K562 (cell line): ENCODE results near the gene CCL2. TPM values are rescaled to one million over a fixed set of nuclear protein-coding genes. Genes with fewer than 3 reads are reported as not detected.

Experiments
- ATAC-seq: fragments of 200-7000 bp; cut with Tn5 transposase; 3 replicates; pipeline ENCODE4 v1.9.1; 2020; ENCODE audit warnings: moderate library complexity
- BruUV-seq: library from RNA; stranded (reverse); fragments of 400-500 nt; replicated peaks from 2 replicates; lab custom pipeline; 2021; lab: Mats Ljungman, UMichigan
- CTCF ChIA-PET: fragments of 300-600 bp; formaldehyde crosslinking; extraction: SDS; loops from one replicate; lab custom pipeline; 2021; ENCODE audit warnings: low intra/inter-chr PET ratio; lab: Yijun Ruan, JAX
- POLR2A ChIA-PET: fragments of 300-600, 350-650 bp; sonication (Branson Sonifier 250); formaldehyde crosslinking; extraction: SDS; loops from one replicate; lab custom pipeline; 2021; ENCODE audit warnings: antibody characterized with exemption, inconsistent platforms; lab: Yijun Ruan, JAX
- DNase-seq, 4 experiments: peaks; one replicate each; pipeline versions ENCODE4 v3.0.0 to v3.0.0-alpha.2; 2011 to 2018; ENCODE audit warnings: low spot score in 3 of 4, mixed read lengths in 3 of 4; ENCODE audit errors: extremely low read depth in 1 of 4
- FAIRE-seq: peaks from 2 replicates; lab custom pipeline; 2011; peaks lifted over from hg19 to GRCh38; lab: Jason Lieb, UNC
- H2AFZ ChIP-seq: 2 replicates; pipeline ENCODE4 v1.6.0; 2011; ENCODE audit warnings: low read depth, low read length, control low read depth, inconsistent platforms
- H3K27ac ChIP-seq: fragments of 200-600 bp; 3 replicates; pipeline ENCODE4 v1.8.0; 2011; ENCODE audit warnings: low read depth, mild to moderate bottlenecking, control low read depth, inconsistent platforms, low read length, moderate library complexity, mixed read lengths; ENCODE audit errors: extremely low read depth
- H3K27me3 ChIP-seq, 2 experiments: fragments of 300-600 bp in 1 of 2; 2 replicates in 1 of 2; 3 replicates in 1 of 2; pipeline versions ENCODE4 v1.6.0 to v1.8.0; 2011; ENCODE audit warnings: inconsistent platforms in 2 of 2, low read length in 2 of 2, mild to moderate bottlenecking in 1 of 2, mixed read lengths in 1 of 2, moderate library complexity in 1 of 2; ENCODE audit not compliant: control insufficient read depth in 2 of 2, insufficient read depth in 2 of 2
- H3K36me3 ChIP-seq: fragments of 300-600 bp; 3 replicates; pipeline ENCODE4 v1.8.0; 2011; ENCODE audit warnings: mild to moderate bottlenecking, low read length, inconsistent platforms; ENCODE audit not compliant: control insufficient read depth, insufficient read depth
- H3K4me1 ChIP-seq, 2 experiments: fragments of 200-600 bp in 1 of 2; replicated peaks in 1 of 2; 2 replicates in 1 of 2; 3 replicates in 1 of 2; pipeline versions ENCODE4 v1.5.1 to v1.8.0; 2011; ENCODE audit warnings: inconsistent platforms in 2 of 2, low read length in 2 of 2, mild to moderate bottlenecking in 1 of 2, mixed read lengths in 1 of 2, moderate library complexity in 1 of 2; ENCODE audit not compliant: control insufficient read depth in 2 of 2, insufficient read depth in 2 of 2
- H3K4me2 ChIP-seq: 2 replicates; pipeline ENCODE4 v1.6.1; 2011; ENCODE audit warnings: low read length, control low read depth, inconsistent platforms, mixed read lengths; ENCODE audit not compliant: insufficient read depth
- H3K4me3 ChIP-seq: fragments of 200-600 bp; sonication (generic), shearing (Covaris generic); 2 replicates; pipeline ENCODE4 v1.5.1; 2016; ENCODE audit warnings: control low read depth, inconsistent platforms
- H3K79me2 ChIP-seq: fragments of 200-600 bp; 3 replicates; pipeline ENCODE4 v1.8.0; 2011; ENCODE audit warnings: low read length, inconsistent platforms; ENCODE audit not compliant: control insufficient read depth, insufficient read depth
- H3K9ac ChIP-seq, 2 experiments: 2 replicates each; pipeline versions ENCODE4 v1.6.0 to v1.6.1; 2011; ENCODE audit warnings: low read depth in 2 of 2, low read length in 2 of 2, control low read depth in 1 of 2, inconsistent platforms in 1 of 2, mild to moderate bottlenecking in 1 of 2, mixed read lengths in 1 of 2; ENCODE audit not compliant: insufficient read depth in 1 of 2
- H3K9me1 ChIP-seq: one replicate; pipeline ENCODE4 v1.6.0; 2011; ENCODE audit warnings: inconsistent platforms, mild to moderate bottlenecking, low read length, moderate library complexity; ENCODE audit not compliant: control insufficient read depth, insufficient read depth
- H3K9me3 ChIP-seq: replicated peaks from 2 replicates; pipeline ENCODE4 v1.5.1; 2011; ENCODE audit warnings: low read depth, low read length, inconsistent platforms; ENCODE audit not compliant: control insufficient read depth, insufficient read depth
- H4K20me1 ChIP-seq: replicated peaks from 2 replicates; pipeline ENCODE4 v1.6.1; 2011; ENCODE audit warnings: low read length, inconsistent platforms, mixed read lengths; ENCODE audit not compliant: control insufficient read depth, insufficient read depth
- CBX8 ChIP-seq: fragments of 200-600 bp; sonication (generic); IDR thresholded peaks from 2 replicates; pipeline ENCODE4 v1.6.1; 2012; ENCODE audit warnings: borderline replicate concordance, mixed run types, low read depth, mild to moderate bottlenecking, moderate library complexity, mixed read lengths, low read length, control low read depth, inconsistent platforms; ENCODE audit not compliant: poor library complexity, severe bottlenecking; ENCODE audit errors: extremely low read depth
- DACH1 ChIP-seq: fragments of 450-650 bp; IDR thresholded peaks from 2 replicates; pipeline ENCODE4 v1.6.1; 2018; ENCODE audit not compliant: partially characterized antibody
- NFATC3 ChIP-seq: fragments of 450-650 bp; IDR thresholded peaks from 2 replicates; pipeline ENCODE4 v1.6.1; 2017; ENCODE audit warnings: mild to moderate bottlenecking
- POLR2H ChIP-seq: IDR thresholded peaks from 2 replicates; pipeline ENCODE4 v1.6.1; 2016; ENCODE audit warnings: missing genetic modification characterization, low read depth, mild to moderate bottlenecking, control low read depth, missing compliant biosample characterization, moderate library complexity
- RFX5 ChIP-seq: IDR thresholded peaks from 2 replicates; pipeline ENCODE4 v1.6.1; 2011; ENCODE audit warnings: low read depth, mild to moderate bottlenecking, improper control_type of control experiment, low read length
- TAF9B ChIP-seq: fragments of 450-650 bp; IDR thresholded peaks from 2 replicates; pipeline ENCODE4 v1.6.1; 2018; ENCODE audit warnings: mild to moderate bottlenecking; ENCODE audit not compliant: partially characterized antibody
- ZNF224 ChIP-seq: sonication (generic); formaldehyde crosslinking; IDR thresholded peaks from 2 replicates; pipeline ENCODE4 v1.8.0; 2022; ENCODE audit warnings: mild to moderate bottlenecking, missing genetic modification reagents
- ZNF76 ChIP-seq: fragments of 250-450 bp; sonication (Bioruptor Pico); IDR thresholded peaks from 2 replicates; pipeline ENCODE4 v1.4.0; 2020; ENCODE audit warnings: mild to moderate bottlenecking, moderate library complexity, borderline replicate concordance
- ZNF778 ChIP-seq: fragments of 450-650 bp; formaldehyde crosslinking; IDR thresholded peaks from 2 replicates; pipeline ENCODE4 v1.4.0; 2020; ENCODE audit warnings: mild to moderate bottlenecking, moderate library complexity
- WGBS: fragments of 100-300 bp; shearing (Covaris generic); methylation state at CpG from one replicate; pipeline ENCODE4 v1.1.6; 2016; ENCODE audit warnings: low coverage, mixed read lengths; ENCODE audit not compliant: insufficient coverage; ENCODE audit errors: missing lambda C conversion rate; 5-methylcytosine and 5-hydroxymethylcytosine counted together
- in situ Hi-C: fragments of 300-500 bp; cut with MboI; formaldehyde crosslinking; loops from 4 replicates; pipeline ENCODE4 v1.15.0; 2018; ENCODE audit warnings: inconsistent platforms, mixed read lengths
- intact Hi-C: fragments of 100-400 bp; cut with micrococcal nuclease; formaldehyde crosslinking; loops from 2 replicates; pipeline ENCODE4 v1.14.2; 2022
- polyA plus RNA-seq, 8 experiments: library from polyadenylated mRNA; depleted of rRNA in 4 of 8; stranded (reverse) in 5 of 8; unstranded in 3 of 8; fragments of >200 nt; fragmentation: Nextera tagmentation in 2 of 8; fragmentation: Illumina TruSeq in 1 of 8; extraction: Ambion mirVana in 2 of 8; extraction: Trizol in 1 of 8; gene quantifications; 2 replicates each; pipeline versions ENCODE4 v1.2.1 to v1.2.3, GENCODE V29; 2011 to 2014; ENCODE audit warnings: inconsistent platforms in 1 of 8, missing spikeins in 1 of 8
- total RNA-seq, 7 experiments: library from RNA; depleted of rRNA in 6 of 7; stranded (reverse); fragments of >200 nt in 6 of 7; fragmentation: Illumina TruSeq in 2 of 7; extraction: Trizol in 2 of 7; gene quantifications; 2 replicates each; pipeline versions ENCODE4 v1.2.1 to v1.2.3, GENCODE V29; 2011 to 2021; ENCODE audit warnings: low replicate concordance in 1 of 7
- TF ChIP-seq, protein P1 (sequence below): fragments of 250-450 bp; sonication (Bioruptor Pico); IDR thresholded peaks from 2 replicates; pipeline ENCODE4 v1.5.0; 2020; ENCODE audit warnings: mild to moderate bottlenecking, borderline replicate concordance
- TF ChIP-seq, protein P2 (sequence below): fragments of 450-650 bp; IDR thresholded peaks from 2 replicates; pipeline ENCODE4 v1.6.1; 2017; ENCODE audit warnings: mild to moderate bottlenecking, moderate library complexity
- TF ChIP-seq, protein P3 (sequence below), 2 experiments: fragments of 450-650 bp; IDR thresholded peaks; 2 replicates each; pipeline ENCODE4 v1.6.1; 2018; ENCODE audit warnings: mild to moderate bottlenecking in 2 of 2, low read depth in 1 of 2; ENCODE audit not compliant: partially characterized antibody in 2 of 2

CCL2 gene
- total and polyA plus RNA-seq, 9 of the 15 experiments (the other 6 are each of a cell fraction or from before 2014, with no cell fraction given): 0.54 to 5.4 (median 0.88) TPM

DNA sequence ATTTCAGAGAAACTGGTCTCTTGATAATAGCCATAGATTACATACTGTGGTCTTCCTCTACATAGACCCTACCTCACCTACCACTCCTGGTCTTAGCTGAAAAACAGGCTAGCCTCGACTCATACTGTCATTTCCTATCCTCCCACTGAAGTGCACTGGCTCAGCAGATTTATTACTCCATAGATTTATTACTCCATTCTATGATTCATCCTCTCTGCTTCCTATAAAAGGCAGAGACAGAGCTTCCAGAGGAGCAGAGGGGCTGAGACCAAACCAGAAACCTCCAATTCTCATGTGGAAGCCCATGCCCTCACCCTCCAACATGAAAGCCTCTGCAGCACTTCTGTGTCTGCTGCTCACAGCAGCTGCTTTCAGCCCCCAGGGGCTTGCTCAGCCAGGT lies 14.9 kb downstream of the CCL2 start, which contains the start of gene CCL7 (continued):
- no peak for TF ChIP-seq RFX5

DNA sequence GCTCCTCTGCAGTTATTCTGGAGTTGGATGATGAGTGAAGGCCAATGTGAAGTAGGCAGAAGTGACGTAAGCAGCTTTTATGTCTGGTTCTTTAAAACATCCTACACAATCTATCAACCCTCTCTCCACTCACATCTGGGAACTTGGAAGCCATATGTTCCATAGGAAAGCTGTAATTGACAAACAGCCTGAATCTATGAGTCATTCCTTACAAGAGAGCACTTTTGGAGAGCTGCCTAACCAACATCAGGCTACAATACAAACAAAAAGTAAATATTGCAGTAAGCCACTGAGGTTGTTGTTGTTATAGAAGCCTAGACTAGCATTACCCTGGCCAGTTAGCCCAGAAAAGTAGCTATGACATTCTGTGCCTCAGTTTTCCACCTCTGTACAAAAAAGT lies 20.8 kb downstream of the CCL2 start:
- in situ Hi-C loops: no loop called here
- no TSS peak for BruUV-seq
- ChIA-PET POLR2A (interaction anchor here (0.6 to 1.5 kb wide), 3 partner anchors 10 to 261 kb away, joined by 3 to 4 read pairs (median 3); partner anchors contain the start of gene CCL11), CTCF (no interaction called here)
- ATAC-seq (no peak), FAIRE-seq (no peak), DNase-seq (no peak)
- Histone ChIP-seq H4K20me1 (no peaks in the 10 kb centered on the region), H3K27me3 (no peaks in the 10 kb centered on the region), H3K9me1 (no peaks in the 10 kb centered on the region), H3K79me2 (no peaks in the 10 kb centered on the region), H3K4me2 (no peak overlapping the region), H3K27ac (no peak overlapping the region), H3K4me3 (no peak overlapping the region), H3K36me3 (no peaks in the 10 kb centered on the region), H3K9ac (no peak overlapping the region), H2AFZ (no peak overlapping the region), H3K9me3 (no peaks in the 10 kb centered on the region), H3K4me1 (no peaks in the 10 kb centered on the region)
- WGBS: 0% methylated on average over 1 of the region's 1 CpG
- intact Hi-C loops: no loop called here
- no peak for TF ChIP-seq DACH1
- TF ChIP-seq ZNF778 (CRISPR knock-in tag): no peak
- TF ChIP-seq CBX8: no peak
- TF ChIP-seq, protein P1, sequence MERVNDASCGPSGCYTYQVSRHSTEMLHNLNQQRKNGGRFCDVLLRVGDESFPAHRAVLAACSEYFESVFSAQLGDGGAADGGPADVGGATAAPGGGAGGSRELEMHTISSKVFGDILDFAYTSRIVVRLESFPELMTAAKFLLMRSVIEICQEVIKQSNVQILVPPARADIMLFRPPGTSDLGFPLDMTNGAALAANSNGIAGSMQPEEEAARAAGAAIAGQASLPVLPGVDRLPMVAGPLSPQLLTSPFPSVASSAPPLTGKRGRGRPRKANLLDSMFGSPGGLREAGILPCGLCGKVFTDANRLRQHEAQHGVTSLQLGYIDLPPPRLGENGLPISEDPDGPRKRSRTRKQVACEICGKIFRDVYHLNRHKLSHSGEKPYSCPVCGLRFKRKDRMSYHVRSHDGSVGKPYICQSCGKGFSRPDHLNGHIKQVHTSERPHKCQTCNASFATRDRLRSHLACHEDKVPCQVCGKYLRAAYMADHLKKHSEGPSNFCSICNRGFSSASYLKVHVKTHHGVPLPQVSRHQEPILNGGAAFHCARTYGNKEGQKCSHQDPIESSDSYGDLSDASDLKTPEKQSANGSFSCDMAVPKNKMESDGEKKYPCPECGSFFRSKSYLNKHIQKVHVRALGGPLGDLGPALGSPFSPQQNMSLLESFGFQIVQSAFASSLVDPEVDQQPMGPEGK (CRISPR knock-in tag): no peak
- no peak for TF ChIP-seq POLR2H (tag)
- TF ChIP-seq, protein P2, sequence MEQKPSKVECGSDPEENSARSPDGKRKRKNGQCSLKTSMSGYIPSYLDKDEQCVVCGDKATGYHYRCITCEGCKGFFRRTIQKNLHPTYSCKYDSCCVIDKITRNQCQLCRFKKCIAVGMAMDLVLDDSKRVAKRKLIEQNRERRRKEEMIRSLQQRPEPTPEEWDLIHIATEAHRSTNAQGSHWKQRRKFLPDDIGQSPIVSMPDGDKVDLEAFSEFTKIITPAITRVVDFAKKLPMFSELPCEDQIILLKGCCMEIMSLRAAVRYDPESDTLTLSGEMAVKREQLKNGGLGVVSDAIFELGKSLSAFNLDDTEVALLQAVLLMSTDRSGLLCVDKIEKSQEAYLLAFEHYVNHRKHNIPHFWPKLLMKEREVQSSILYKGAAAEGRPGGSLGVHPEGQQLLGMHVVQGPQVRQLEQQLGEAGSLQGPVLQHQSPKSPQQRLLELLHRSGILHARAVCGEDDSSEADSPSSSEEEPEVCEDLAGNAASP: no peak
- TF ChIP-seq TAF9B: no peak
- no peak for TF ChIP-seq ZNF224 (CRISPR knock-in tag)
- TF ChIP-seq NFATC3: no peak
- TF ChIP-seq, protein P3, sequence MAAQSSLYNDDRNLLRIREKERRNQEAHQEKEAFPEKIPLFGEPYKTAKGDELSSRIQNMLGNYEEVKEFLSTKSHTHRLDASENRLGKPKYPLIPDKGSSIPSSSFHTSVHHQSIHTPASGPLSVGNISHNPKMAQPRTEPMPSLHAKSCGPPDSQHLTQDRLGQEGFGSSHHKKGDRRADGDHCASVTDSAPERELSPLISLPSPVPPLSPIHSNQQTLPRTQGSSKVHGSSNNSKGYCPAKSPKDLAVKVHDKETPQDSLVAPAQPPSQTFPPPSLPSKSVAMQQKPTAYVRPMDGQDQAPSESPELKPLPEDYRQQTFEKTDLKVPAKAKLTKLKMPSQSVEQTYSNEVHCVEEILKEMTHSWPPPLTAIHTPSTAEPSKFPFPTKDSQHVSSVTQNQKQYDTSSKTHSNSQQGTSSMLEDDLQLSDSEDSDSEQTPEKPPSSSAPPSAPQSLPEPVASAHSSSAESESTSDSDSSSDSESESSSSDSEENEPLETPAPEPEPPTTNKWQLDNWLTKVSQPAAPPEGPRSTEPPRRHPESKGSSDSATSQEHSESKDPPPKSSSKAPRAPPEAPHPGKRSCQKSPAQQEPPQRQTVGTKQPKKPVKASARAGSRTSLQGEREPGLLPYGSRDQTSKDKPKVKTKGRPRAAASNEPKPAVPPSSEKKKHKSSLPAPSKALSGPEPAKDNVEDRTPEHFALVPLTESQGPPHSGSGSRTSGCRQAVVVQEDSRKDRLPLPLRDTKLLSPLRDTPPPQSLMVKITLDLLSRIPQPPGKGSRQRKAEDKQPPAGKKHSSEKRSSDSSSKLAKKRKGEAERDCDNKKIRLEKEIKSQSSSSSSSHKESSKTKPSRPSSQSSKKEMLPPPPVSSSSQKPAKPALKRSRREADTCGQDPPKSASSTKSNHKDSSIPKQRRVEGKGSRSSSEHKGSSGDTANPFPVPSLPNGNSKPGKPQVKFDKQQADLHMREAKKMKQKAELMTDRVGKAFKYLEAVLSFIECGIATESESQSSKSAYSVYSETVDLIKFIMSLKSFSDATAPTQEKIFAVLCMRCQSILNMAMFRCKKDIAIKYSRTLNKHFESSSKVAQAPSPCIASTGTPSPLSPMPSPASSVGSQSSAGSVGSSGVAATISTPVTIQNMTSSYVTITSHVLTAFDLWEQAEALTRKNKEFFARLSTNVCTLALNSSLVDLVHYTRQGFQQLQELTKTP (IDR thresholded peaks at IDR 0.05; ENCODE audit: low read depth in 1 of 2, partially characterized antibody in 2 of 2): no peak
- no peak for TF ChIP-seq ZNF76 (CRISPR knock-in tag)
